GM21447 (cell line): ENCODE measurements around the gene FBXW4.

Source experiments
- ATAC-seq: cut with Tn5 transposase; IDR thresholded peaks from one replicate; pipeline ENCODE4 v1.9.1; 2021; ENCODE audit not compliant: unreplicated experiment

The FBXW4 gene

GRCh38 chr10:101569622-101570427 lies 125.1 kb downstream of the FBXW4 start:
- peak; percentile 61 for ATAC-seq

DNA sequence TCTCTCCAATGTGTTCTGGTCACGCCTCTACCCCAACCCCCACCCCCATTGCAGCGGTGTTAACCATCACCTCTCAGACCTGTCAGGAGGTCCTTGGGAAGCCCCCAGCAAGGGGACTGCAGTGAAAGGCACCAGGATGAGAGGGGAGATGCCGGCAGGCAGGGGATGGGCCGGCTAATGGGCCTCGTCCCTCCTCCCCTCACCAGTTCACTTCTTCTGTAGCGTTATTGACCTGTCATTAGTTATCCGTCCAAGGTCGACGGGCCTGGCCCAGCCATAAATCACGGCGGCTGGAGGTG lies 125.7 kb downstream of the FBXW4 start:
- ATAC-seq = no peak

DNA sequence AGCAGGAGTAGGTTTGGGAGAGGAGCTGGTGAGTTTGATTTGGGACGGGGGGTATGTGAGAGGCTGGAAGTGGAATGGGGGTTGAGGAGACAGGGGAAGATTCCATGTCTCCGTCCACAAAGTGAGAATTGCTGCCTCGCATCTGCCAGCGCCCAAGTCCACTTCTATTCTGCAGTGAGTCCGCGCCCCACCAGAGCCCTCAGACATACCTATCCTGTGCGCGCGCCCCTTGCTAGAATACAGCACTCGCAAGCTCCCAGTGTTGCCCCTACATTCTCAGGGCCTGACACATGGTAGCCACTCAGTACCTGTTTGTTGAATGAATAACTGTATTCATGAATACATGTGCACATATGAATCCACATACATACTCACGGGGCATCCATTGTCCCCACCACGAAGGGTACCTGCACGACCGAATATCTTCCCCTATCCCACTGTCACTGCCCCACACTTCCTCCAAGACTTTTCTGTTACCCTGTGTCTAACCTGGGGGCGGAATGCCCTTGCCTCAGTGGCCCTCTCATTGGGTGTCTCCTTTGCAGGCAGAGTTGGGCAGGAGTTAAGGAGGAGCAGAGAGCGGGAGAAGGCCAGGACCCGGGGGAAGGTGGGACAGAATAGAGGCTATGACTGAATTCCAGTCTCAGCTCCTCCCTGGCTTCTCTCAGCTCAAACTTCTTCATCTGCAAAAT lies 126.8 kb downstream of the FBXW4 start:
- no peak for ATAC-seq

GRCh38 chr10:101567165-101568006 lies 127.6 kb downstream of the FBXW4 start:
- no peak for ATAC-seq

DNA sequence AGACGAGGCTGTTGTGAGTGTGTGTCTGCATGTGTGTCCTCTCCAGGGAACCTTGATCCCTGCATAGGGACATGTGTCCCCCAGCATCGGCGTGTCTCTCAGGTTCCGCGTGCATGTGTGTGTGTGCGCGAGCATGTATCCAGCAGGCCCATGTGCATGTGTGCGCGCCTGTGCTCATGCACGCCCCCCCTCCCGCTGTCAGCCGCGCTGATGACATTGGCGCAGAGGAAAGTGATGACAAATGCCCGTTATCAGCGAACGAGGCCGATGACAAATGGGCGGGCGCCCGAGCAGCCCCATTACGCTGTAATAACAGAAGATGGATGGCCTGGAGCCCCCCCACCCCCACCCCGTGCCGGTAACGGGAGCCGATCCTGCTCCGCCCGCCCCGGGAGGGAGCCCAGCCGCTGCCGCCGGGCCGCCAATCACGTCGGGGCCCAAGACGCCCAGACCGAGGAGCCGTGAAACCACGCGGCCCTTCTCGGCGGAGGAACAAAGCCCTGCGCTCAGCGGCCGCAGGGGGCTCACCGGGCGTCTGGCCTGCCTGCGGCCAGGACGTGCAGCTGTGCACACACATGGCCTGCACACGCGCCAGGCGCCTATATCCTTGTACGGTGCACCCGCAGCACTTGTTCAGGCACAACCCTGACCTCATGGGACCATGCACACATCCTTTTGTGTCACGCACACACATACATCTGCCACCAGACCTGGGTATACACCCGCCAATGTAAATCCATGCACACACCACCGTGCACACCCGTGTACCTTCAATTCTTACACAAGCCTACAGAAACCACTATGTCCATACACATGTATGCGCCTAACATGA lies 128.4 kb downstream of the FBXW4 start:
- ATAC-seq = no peak

DNA sequence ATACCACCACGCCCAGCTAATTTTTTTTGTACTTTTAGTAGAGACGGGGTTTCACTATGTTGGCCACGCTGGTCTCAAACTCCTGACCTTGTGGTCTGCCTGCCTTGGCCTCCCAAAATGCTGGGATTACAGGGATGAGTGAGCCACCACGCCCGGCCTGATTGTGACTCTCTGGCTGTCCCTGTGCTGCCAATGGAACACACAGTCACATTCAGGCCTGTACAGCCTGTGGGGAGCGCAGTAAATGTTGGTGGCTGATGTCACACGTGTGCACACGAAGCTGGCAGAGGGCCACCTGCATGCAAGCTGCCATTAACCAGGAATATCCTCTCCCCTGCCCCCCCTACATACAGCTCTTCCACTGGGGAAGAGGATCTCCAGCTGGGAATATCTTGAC lies 129.0 kb downstream of the FBXW4 start:
- ATAC-seq = no peak

- no peak for ATAC-seq
Measured at GRCh38 chr10:101565370-101565900, 129.5 kb downstream of the FBXW4 start.

- no peak for ATAC-seq
Measured at GRCh38 chr10:101564490-101564991, 130.4 kb downstream of the FBXW4 start.

DNA sequence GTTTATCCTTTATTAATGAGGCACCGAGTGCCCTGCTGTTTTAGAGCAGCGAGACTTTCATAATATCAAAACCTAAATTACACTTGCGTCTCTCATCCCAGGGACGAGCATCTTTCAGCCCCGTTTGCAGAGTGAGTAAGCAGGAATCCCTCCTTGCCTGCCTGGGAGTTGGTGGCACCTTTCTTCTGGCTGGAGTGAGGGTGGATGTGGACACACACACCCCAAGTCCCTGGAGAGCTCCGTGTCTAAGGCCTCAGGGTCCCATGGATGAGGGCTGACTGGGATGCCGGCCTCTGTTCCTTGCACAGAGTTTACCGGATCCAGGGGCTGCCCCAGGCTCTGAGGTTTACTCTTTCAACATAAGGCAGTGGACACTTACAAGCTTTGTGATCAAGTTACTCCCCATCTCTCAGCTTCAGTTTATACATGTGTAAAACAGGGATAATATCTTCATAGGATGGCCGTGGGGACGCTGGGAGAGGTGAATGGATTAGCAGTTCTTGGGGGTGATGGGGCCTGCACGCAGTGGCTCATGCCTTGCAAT lies 131.4 kb downstream of the FBXW4 start:
- ATAC-seq = no peak

DNA sequence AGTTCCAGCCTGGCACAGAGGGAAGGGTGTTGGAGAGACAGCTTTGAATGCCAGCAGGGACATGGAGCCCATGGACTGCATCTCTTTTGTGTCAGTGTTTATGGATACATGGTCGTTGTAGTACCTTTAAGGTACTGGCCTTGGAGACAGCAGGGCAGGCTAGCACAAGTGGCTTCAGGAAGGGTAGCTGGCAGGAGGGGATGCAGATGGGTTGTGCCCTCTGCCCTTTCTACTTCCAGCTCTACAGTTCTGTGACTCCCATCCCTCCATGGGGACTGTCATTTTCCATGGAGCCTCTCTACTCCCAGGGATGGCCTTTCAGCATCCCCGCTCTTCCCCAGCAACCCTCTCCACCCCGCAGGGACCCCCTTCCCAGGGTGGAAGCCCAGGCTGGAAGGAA lies 132.0 kb downstream of the FBXW4 start:
- ATAC-seq = no peak

GRCh38 chr10:101562231-101562630 lies 132.7 kb downstream of the FBXW4 start:
- no peak for ATAC-seq

DNA sequence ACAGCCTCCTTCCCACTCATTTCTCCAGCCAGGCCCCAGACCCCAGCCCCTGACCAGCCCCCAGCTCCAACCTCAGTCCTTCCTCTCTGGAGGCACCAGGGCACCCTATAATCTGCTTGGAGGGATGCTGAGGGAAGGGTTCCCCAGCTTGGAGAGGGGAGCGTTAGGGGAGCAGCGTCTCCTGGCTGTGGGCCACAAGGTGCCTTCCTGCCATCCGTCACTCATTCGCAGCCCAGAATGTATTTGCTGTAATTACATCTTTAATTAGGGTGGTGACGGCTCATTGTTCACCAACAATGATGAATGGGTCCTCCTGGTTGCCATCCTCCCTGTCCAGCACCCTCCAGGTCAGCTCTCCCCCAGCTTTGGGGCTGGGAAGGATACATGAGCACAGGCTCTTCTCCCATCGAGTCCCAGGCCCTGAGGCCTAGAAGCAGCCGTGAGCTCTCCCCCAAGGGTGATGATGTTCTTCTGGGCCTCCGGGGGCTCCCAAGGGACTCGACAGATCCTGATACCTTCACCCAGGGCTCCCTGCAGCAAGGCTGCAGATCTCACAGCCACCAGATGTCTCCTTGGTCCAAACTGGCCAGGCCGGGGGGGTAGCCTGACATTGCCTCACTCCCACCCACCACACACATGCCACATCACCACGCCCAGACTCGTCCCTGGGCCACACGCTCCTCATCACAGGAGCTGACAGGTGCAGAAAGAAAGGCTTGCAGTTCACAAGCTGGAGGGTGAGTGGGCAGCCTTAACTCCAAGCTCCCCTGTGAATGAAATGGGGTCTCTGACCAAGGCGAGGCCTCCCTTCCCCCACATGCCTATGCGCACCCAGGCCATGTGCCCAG lies 133.7 kb downstream of the FBXW4 start:
- no peak for ATAC-seq
